Measurements from ENCODE around the gene CLCN4. TPM values are rescaled to one million over a fixed set of nuclear protein-coding genes. Genes with fewer than 3 reads are reported as not detected.

CLCN4 gene
- total and polyA plus RNA-seq, 2 donors (not counting 1 experiment from before 2014, with no cell fraction given) = 7.7 to 9.1 TPM

DNA sequence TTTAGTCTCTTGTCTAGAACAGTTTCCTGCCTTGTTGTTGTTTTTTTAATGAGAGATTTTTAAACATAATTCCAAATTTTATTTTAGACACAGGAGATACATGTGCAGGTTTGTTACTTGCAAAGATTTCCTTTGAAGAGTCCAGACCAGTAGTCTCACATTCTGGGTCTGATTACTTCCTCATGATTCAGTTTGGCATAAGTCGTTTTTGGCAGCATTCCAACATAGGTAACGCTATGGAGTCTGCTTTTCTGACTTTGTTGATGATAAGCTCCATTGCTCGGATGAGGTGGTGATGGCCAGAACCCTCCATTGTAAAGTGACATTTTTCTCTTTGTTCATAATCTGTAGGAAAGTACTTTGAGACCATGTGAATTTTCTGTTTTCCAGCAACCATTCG, 74.7 kb downstream of the CLCN4 start:
- intact Hi-C loops (cut with micrococcal nuclease) = no loop called here
- TF ChIP-seq CTCF (IDR thresholded peaks at IDR 0.05) = no peak
- TF ChIP-seq EZH2 (IDR thresholded peaks at IDR 0.05; ENCODE audit: borderline replicate concordance, insufficient read depth, low read depth, low read length, poor library complexity, severe bottlenecking) = no peak
- POLR2A ChIA-PET = no interaction called here
- no peak overlapping the region for H2AFZ ChIP-seq (ENCODE audit: insufficient read depth, low read depth, low read length, poor library complexity, severe bottlenecking)
- CTCF ChIA-PET = no interaction called here
- no peaks in the 10 kb centered on the region for H3K4me1 Mint-ChIP-seq
- H3K4me1 ChIP-seq (ENCODE audit: control insufficient read depth in 2 of 2, insufficient read depth in 2 of 2, low read length in 2 of 2) = no peaks in the 10 kb centered on the region
- no peaks in the 10 kb centered on the region for H3K9me3 Mint-ChIP-seq (ENCODE audit: insufficient read depth)
- no peaks in the 10 kb centered on the region for H3K27me3 ChIP-seq (replicated peaks in 1 of 4; ENCODE audit: control extremely low read depth in 1 of 4, control insufficient read depth in 3 of 4, insufficient read depth in 4 of 4, low read length in 3 of 4)
- H3K9ac ChIP-seq (ENCODE audit: low read length) = no peak overlapping the region
- no CpG with 5 or more reads among the region's 4 CpGs for WGBS (ENCODE audit: insufficient coverage)
- no peaks in the 10 kb centered on the region for H3K27me3 Mint-ChIP-seq
- ATAC-seq (ENCODE audit: low read depth) (no peak), DNase-seq (no peak)
- H3K4me2 ChIP-seq (replicated peaks; ENCODE audit: low read depth, low read length, poor library complexity, severe bottlenecking) = no peak overlapping the region
- H3K27ac Mint-ChIP-seq = no peak overlapping the region
- H3K27ac ChIP-seq (ENCODE audit: low read length in 2 of 2) = no peak overlapping the region
- no peak overlapping the region for H3K4me3 Mint-ChIP-seq
- no peaks in the 10 kb centered on the region for H3K79me2 ChIP-seq (ENCODE audit: control insufficient read depth, insufficient read depth, low read length)
- H4K20me1 ChIP-seq (ENCODE audit: control insufficient read depth, insufficient read depth, low read length, poor library complexity, severe bottlenecking) = peaks cover 5% of the 10 kb centered on the region
- H3K9me3 ChIP-seq (ENCODE audit: control extremely low read depth in 1 of 3, control insufficient read depth in 2 of 3, insufficient read depth in 1 of 3, low read length in 2 of 3) = peaks cover 0 to 4% (median 0%) of the 10 kb centered on the region in 3 donors
- H3K4me3 ChIP-seq (ENCODE audit: control extremely low read depth in 1 of 5, extremely low read depth in 1 of 5, insufficient read depth in 1 of 5, low read depth in 2 of 5, low read length in 4 of 5) = no peak overlapping the region
- peaks cover 0 to 12% of the 10 kb centered on the region in 2 experiments for H3K36me3 ChIP-seq (replicated peaks in 1 of 2; ENCODE audit: control extremely low read depth in 1 of 2, control insufficient read depth in 1 of 2, extremely low read depth in 1 of 2, insufficient read depth in 2 of 2, low read length in 1 of 2)

DNA sequence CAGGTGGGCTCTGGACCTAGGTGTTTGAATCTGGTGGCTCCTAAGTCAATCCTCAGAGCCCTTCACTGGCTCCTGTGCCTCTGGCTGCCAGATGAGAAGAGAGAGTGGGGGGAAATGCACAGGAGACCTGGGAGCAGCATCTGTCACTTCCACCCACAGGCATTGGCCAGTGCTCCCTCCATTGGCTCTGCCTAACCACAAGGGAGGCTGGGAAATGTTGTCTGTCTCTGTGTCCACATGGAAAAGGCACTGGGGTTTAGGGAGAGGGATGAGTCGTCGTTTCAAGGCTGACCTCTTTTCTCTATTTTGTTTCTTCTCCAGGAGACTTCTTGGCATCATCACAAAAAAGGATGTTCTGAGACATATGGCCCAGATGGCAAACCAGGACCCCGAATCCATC, 76.4 kb downstream of the CLCN4 start:
- Histone ChIP-seq H3K9me3 (ENCODE audit: control extremely low read depth in 1 of 3, control insufficient read depth in 2 of 3, insufficient read depth in 1 of 3, low read length in 2 of 3) (peaks cover 0 to 4% (median 0%) of the 10 kb centered on the region in 3 donors), H2AFZ (ENCODE audit: insufficient read depth, low read depth, low read length, poor library complexity, severe bottlenecking) (no peak overlapping the region), H3K9ac (ENCODE audit: low read length) (no peak overlapping the region), H3K4me3 (ENCODE audit: control extremely low read depth in 1 of 5, extremely low read depth in 1 of 5, insufficient read depth in 1 of 5, low read depth in 2 of 5, low read length in 4 of 5) (no peak overlapping the region), H3K36me3 (replicated peaks in 1 of 2; ENCODE audit: control extremely low read depth in 1 of 2, control insufficient read depth in 1 of 2, extremely low read depth in 1 of 2, insufficient read depth in 2 of 2, low read length in 1 of 2) (peaks cover 0 to 12% of the 10 kb centered on the region in 2 experiments), H4K20me1 (ENCODE audit: control insufficient read depth, insufficient read depth, low read length, poor library complexity, severe bottlenecking) (peaks cover 5% of the 10 kb centered on the region), H3K79me2 (ENCODE audit: control insufficient read depth, insufficient read depth, low read length) (no peaks in the 10 kb centered on the region), H3K27ac (ENCODE audit: low read length in 2 of 2) (no peak overlapping the region), H3K4me2 (replicated peaks; ENCODE audit: low read depth, low read length, poor library complexity, severe bottlenecking) (no peak overlapping the region), H3K4me1 (ENCODE audit: control insufficient read depth in 2 of 2, insufficient read depth in 2 of 2, low read length in 2 of 2) (no peaks in the 10 kb centered on the region), H3K27me3 (replicated peaks in 1 of 4; ENCODE audit: control extremely low read depth in 1 of 4, control insufficient read depth in 3 of 4, insufficient read depth in 4 of 4, low read length in 3 of 4) (no peaks in the 10 kb centered on the region)
- POLR2A ChIA-PET = no interaction called here
- H3K9me3 Mint-ChIP-seq (ENCODE audit: insufficient read depth) = no peaks in the 10 kb centered on the region
- no CpG with 5 or more reads among the region's 3 CpGs for WGBS (ENCODE audit: insufficient coverage)
- ATAC-seq (ENCODE audit: low read depth) = no peak
- intact Hi-C loops (cut with micrococcal nuclease) = no loop called here
- no peak for TF ChIP-seq EZH2 (IDR thresholded peaks at IDR 0.05; ENCODE audit: borderline replicate concordance, insufficient read depth, low read depth, low read length, poor library complexity, severe bottlenecking)
- TF ChIP-seq CTCF (IDR thresholded peaks at IDR 0.05) = no peak
- no peaks in the 10 kb centered on the region for H3K27me3 Mint-ChIP-seq
- H3K27ac Mint-ChIP-seq = no peak overlapping the region
- no peaks in the 10 kb centered on the region for H3K4me1 Mint-ChIP-seq
- no peak overlapping the region for H3K4me3 Mint-ChIP-seq
- DNase-seq = no peak
- CTCF ChIA-PET = no interaction called here
